HuH-7 (cell line): ENCODE data around the gene ZNF277.

Experiments
- DNase-seq: peaks from one replicate; pipeline ENCODE4 v3.0.0; 2011; ENCODE audit warnings: low spot score

The ZNF277 gene

DNA sequence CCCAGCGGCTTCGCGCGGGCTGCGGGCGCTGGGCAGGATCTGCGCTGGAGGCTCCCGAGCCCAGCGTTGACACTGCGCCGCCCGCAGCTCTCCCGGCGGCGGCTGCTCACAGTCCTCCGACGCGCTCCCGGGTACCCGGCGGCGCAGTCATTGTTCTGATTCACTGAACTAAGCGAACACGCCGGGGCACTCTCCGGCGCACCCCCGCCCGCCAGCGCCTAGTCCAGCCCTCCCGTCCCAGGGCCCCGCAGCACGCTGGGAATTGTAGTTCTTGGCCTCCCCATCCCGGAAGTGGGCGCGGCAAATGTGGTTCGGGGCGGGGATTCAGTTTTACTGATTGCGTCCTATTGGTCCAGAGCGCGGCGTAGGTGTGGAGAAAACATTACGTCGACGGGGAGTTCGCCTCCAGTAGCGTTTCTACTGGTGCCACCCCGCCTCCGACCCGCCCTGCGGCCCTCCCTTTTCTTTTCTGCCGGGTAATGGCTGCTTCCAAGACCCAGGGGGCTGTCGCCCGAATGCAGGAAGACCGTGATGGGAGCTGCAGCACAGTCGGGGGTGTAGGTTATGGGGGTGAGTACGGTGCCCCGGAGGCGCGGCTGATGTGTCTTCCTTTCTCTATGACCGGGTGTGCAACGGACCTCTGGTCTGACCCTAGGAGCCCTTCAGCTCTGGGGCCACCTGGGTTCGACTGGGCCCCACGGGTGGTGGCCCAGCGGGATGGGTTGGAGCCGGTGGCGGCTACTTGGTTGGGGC is at the start of gene ZNF277, which contains the start of gene DOCK4:
Gene ZNF277, plus strand, starts transcription at position 458 of the 753 bp plus-strand sequence. Its CDS starts 22 bp downstream, at position 480.
Gene DOCK4, minus strand, starts transcription at position 162 of the 753 bp plus-strand sequence. CDS start 261 bp downstream, outside the sequence.
- DNase-seq: peak; percentile 90

- DNase-seq: no peak
Observed at GRCh38 chr7:112157072-112157471, 49.4 kb upstream of the ZNF277 start.

- no peak for DNase-seq
Observed at GRCh38 chr7:112159351-112159750, 47.1 kb upstream of the ZNF277 start.

DNA sequence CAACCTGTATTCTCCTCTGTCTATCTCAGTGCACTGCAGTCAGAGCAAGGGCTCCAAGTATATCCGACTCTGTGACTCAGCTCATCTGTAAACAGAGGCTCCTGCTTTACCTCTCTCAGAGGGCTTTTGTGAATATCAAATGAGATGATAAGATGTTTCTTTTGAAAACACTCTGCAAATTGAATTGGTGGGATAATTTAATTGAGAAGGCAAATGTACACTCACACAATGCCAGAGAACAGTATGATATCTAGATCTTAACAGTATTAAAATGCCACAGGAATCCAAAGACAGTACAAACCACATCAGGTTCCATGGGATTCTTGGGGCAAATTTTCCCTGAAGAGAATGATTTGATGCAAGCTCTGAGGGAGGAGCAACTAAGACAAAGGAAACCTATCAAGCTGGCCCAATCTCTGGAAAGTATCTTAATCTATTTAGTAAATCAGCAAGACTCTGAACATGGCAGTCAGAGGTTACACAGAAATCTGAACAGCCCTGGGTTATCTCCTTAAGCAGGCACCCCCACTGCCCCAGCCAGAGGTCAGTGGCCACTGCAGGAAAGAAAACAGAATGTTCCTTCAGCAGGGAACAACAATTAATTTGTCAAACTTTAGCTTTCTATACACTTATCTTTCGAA is 46.2 kb upstream of the ZNF277 start:
- no peak for DNase-seq

DNA sequence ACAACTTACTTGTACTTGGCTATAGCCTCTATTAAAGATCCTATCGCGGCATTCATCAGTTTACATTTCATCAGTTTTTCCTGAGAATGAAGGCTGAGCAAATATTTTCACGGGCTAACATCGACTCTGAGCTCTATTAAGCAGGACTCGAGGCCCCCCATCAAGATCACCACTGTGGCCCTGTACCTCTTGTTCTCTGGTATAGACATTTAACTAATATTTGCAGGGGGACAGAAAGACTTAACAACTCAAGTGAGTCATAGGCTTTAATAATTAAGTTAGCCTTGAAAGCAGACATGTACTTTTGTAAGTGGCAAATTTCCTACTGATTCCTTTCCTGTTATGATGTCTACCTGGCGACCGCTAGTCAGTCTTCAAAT is 45.7 kb upstream of the ZNF277 start:
- no peak for DNase-seq

DNA sequence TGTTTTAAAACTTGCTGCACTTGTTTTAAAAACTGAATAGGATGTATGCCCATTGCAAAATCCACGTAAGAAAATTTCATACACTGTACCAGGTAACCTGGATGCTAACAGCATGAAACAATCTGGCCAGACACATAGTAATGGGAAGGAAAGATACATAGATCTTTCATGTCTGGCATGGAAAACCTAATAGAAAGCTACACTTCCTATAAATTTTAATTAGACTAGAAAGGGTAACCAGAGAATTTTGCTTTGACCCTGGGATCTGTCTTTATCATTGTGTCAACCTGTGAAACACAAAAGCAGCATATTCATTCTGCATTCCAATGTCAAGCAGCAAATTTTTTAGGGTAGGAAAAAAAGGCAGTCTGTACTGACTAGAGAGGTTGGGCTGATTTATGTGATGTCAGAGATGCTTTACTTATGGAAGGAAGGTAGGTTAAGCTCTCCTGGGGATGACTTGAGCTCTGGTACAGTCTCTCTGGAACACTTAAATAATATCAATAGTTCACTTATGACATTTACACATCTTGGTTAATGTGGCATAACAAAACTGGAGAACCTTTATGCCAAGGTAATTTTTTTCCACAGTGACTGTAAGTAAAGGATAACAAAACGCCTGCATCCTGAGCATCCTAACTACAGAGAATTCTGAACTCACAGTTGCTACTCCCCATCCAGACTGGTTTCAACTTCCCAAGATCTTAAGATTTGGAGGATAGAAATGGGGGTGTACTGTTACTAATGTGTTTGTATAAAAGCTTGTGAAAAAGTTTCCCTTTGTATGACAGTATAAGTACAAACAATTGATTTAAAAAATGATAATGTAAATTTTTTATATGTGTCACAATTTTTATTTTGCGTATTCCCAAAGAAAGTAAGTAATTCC is 45.0 kb upstream of the ZNF277 start:
- no peak for DNase-seq

- peak; percentile 36 for DNase-seq
Observed at GRCh38 chr7:112162142-112162766, 44.2 kb upstream of the ZNF277 start.

- DNase-seq: no peak
Observed at GRCh38 chr7:112162784-112163506, 43.5 kb upstream of the ZNF277 start.

DNA sequence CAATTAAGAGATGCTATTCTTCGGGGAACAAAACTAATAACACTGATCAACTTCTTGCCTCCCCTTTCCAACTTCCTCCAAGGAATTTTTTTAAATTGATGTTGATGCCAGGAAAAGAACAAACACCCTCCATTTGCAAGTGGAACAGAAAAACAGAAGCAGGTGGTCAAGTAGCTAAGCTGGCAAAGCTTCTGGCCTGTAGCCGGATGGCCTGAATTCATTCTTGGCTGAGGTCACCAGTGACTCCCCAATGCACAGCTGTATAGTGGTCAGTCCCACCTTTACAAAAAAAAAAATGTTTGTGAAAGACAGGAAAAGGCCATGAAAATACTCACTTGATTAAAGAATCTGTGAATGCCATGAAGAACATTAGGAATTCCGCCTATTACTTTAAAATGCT is 39.3 kb upstream of the ZNF277 start:
- DNase-seq: no peak

DNA sequence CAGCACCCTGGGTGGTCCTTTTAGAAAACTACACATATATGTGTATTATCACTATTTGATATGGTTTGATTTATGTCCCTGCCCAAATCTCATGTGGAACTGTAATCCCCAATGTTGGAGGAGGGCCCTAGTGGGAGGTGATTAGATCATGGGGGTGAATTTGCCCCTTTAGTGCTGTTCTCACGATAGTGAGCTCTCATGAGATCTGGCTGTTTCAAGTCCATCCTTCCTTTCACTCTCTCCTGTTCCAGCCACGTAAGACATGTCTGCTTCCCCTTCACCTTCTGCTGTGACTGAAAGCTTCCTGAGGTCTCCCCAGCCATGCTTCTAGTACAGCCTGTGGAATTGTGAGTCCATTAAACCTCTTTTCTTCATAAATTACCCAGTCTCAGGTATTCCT is 37.6 kb upstream of the ZNF277 start:
- DNase-seq: no peak

GRCh38 chr7:112171673-112172072 is 34.8 kb upstream of the ZNF277 start:
- DNase-seq: no peak

DNA sequence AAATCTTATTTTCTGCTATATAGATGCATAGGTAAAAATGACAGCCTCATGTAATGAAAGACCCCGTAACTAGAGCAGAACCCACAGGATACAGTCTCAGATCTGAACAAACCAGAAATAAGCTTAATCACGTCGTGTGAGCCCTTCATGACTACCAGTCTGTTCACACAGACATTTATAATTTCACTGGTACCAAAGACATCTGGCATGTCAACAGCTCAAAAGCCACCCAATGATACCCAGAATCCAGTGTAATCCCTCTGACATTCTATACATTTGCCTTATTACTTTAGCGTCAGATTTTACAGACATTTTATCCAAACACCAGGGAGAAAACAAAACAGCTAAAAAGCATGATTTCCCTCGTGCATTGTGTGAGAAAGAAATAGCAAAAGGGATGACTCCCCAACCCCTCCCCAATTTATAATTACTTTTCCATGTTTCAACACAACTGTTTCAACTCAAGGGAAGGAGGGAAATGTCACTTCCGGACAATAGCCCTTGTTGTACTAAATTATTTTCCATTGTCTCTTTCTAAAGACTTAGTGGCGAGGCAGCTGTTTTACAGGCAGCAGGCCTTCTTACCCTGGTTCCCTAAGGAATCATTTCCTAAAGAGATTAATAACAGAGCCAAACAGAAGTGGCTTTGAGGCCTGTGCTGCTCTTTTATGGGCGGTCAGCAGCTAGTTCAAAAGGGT is 33.5 kb upstream of the ZNF277 start:
- no peak for DNase-seq

DNA sequence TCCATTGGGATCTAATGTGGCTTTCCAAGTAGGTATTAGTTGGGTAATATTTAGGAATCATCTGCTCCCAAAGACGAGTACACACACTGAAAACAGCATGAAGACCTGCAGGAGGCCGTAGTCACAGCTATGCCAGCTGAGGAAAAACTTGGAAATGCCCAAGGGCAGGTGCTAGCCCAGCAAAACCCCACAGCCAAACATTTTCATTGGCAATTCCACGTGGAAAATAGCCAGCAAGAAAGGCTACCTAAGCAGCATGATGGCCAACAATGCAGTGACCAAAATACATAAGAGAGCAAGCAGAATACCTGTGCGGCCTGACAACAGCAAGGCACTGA is 33.0 kb upstream of the ZNF277 start:
- DNase-seq: no peak

DNA sequence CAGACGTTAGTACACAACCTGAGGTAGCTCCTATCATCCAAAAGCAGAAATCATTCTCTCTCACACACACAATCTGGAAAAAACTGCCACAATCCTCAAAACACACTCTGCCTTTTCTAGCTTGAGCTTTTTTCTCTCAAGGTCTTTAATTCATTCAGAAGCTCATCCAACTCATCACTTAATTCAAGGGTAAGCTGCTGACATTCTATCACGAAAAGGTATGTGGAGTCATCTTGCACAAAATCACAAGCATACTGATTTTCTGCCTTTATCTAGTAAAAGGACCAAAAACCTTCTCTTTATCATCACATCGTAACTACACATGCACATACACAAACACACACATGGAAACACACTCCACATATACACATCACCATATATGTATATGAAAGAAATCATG is 32.3 kb upstream of the ZNF277 start:
- DNase-seq: no peak

DNA sequence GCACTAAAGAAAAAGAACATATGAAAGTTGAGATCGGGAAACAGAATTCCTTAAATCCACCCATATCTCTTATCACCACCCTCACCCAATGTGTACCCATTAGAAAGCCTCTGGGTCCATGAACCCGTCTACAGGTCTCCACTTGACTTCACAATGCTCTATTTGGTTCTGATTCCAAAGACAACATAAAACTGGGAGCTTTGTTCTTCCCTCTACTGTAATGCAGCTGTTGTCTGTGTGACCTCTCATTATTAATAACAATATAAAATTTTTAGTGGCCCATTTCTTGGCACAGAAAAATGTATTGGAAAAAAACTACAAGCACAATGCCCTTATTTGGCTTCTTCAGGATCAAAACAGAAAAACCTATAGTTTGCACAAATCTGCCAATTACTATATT is 30.3 kb upstream of the ZNF277 start:
- DNase-seq: no peak

DNA sequence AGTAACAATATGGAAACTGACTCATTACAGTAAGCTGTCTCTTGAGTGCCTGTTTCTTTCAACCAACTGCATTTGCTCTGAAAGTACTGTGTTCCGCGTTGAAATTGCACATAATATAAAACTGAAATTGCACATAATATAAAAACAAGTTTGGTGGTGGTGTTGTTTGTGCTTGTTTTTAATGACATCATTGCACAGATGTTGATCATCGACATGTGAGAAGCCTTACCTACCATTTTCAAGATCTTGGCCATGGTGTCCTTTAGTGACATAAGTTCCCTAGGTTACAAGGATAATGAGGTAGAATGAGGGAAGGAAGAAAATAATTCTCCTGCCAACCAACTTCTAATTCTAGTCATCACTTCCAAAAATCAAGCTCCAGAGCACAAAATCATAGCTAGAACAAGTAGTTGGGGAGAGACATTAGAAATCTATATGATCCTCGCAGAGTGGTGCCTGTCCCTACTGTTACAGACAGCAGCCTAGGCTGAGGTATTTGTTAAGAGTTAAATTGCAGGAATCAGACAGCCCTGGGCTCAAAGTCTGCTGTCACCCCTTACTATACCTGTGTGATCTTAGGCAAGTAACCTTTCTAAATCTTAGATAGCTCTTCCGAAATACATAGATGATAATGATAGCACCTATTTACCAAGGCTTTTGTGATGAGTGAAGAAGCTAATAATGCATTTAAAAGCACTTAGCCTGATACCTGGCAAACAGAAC is 29.6 kb upstream of the ZNF277 start:
- no peak for DNase-seq

GRCh38 chr7:112180223-112180622 is 26.3 kb upstream of the ZNF277 start:
- no peak for DNase-seq

- DNase-seq: no peak
Observed at GRCh38 chr7:112182749-112183148, 23.7 kb upstream of the ZNF277 start.

- no peak for DNase-seq
Observed at GRCh38 chr7:112183266-112183665, 23.2 kb upstream of the ZNF277 start.

- no peak for DNase-seq
Observed at GRCh38 chr7:112184455-112184854, 22.0 kb upstream of the ZNF277 start.
